Loucy (cell line): ENCODE results near the gene GPM6B.
A peak's percentile ranks its signal among the peaks of the same experiment; 100 is the strongest.
"Not testable (repeated sequence)": the region's sequence is repeated elsewhere in the genome, so short reads cannot be mapped to it uniquely, and the experiment has no call there.

ENCODE experiments used
- H2AFZ ChIP-seq: fragments of 200-600 bp; sonication (generic); 2 replicates; pipeline ENCODE4 v1.6.0; 2016; ENCODE audit warnings: antibody characterized with exemption, mild to moderate bottlenecking, low read length, moderate library complexity
- H3F3A ChIP-seq: fragments of 200-600 bp; 2 replicates; pipeline ENCODE4 v1.6.0; 2016; ENCODE audit warnings: antibody characterized with exemption, low read depth, mild to moderate bottlenecking
- H3K27me3 ChIP-seq: fragments of 200-600 bp; sonication (generic); 2 replicates; pipeline ENCODE4 v1.6.1; 2014; ENCODE audit warnings: low read length, mild to moderate bottlenecking; ENCODE audit not compliant: insufficient read depth, poor library complexity, severe bottlenecking
- H3K36me3 ChIP-seq: fragments of 200-600 bp; sonication (generic); 2 replicates; pipeline ENCODE4 v1.6.1; 2016; ENCODE audit warnings: low read length; ENCODE audit not compliant: insufficient read depth
- H3K4me1 ChIP-seq: fragments of 200-600 bp; sonication (generic); 2 replicates; pipeline ENCODE4 v1.5.1; 2014; ENCODE audit warnings: low read length, mild to moderate bottlenecking; ENCODE audit not compliant: insufficient read depth, poor library complexity, severe bottlenecking
- H3K4me2 ChIP-seq: fragments of 200-600 bp; sonication (generic); 2 replicates; pipeline ENCODE4 v1.6.0; 2014; ENCODE audit warnings: antibody characterized with exemption, low read length, low read depth, mild to moderate bottlenecking; ENCODE audit not compliant: poor library complexity, severe bottlenecking
- H3K4me3 ChIP-seq: fragments of 200-600 bp; sonication (generic); 2 replicates; pipeline ENCODE4 v1.5.1; 2014; ENCODE audit warnings: low read length, mild to moderate bottlenecking, mixed read lengths; ENCODE audit not compliant: poor library complexity, severe bottlenecking
- H3K79me2 ChIP-seq: fragments of 200-600 bp; sonication (generic); 2 replicates; pipeline ENCODE4 v1.6.1; 2014; ENCODE audit warnings: low read length; ENCODE audit not compliant: insufficient read depth
- H3K9ac ChIP-seq: fragments of 200-600 bp; sonication (generic); 2 replicates; pipeline ENCODE4 v1.6.0; 2014; ENCODE audit warnings: mild to moderate bottlenecking, low read depth, low read length, moderate library complexity; ENCODE audit not compliant: poor library complexity, severe bottlenecking
- H3K9me2 ChIP-seq: fragments of 200-600 bp; sonication (generic); replicated peaks from 2 replicates; pipeline ENCODE4 v1.6.1; 2016; ENCODE audit warnings: low read depth, low read length, mixed read lengths
- H3K9me3 ChIP-seq: fragments of 200-600 bp; sonication (generic); 2 replicates; pipeline ENCODE4 v1.6.1; 2014; ENCODE audit warnings: mild to moderate bottlenecking, antibody characterized with exemption, low read length, low read depth; ENCODE audit not compliant: insufficient read depth
- H4K20me1 ChIP-seq: fragments of 200-600 bp; sonication (generic); 2 replicates; pipeline ENCODE4 v1.6.0; 2014; ENCODE audit warnings: antibody characterized with exemption, low read length, mild to moderate bottlenecking; ENCODE audit not compliant: insufficient read depth, poor library complexity, severe bottlenecking
- CTCF ChIP-seq: fragments of 200-600 bp; sonication (generic); conservative IDR thresholded peaks from 2 replicates; pipeline ENCODE4 v1.5.1; 2014; ENCODE audit warnings: mild to moderate bottlenecking, antibody characterized with exemption, low read length
- EZH2phosphoT487 ChIP-seq: fragments of 200-600 bp; IDR thresholded peaks from 2 replicates; pipeline ENCODE4 v1.6.1; 2018; ENCODE audit warnings: antibody characterized with exemption, mild to moderate bottlenecking, moderate library complexity, borderline replicate concordance

Gene GPM6B

GRCh38 chrX:13724878-13725277, 92.0 kb downstream of the GPM6B start:
- not testable (repeated sequence) for H3K4me2 ChIP-seq, H4K20me1 ChIP-seq, H3K9me3 ChIP-seq, H3K9me2 ChIP-seq, H3K4me3 ChIP-seq, H3K9ac ChIP-seq, H3F3A ChIP-seq, H2AFZ ChIP-seq, H3K27me3 ChIP-seq
- peaks cover 11% of the 10 kb centered on the region for H3K4me1 ChIP-seq
- H3K36me3 ChIP-seq = peaks cover 14% of the 10 kb centered on the region; the same call in 1 of the 2 replicates
- peaks cover 66% of the 10 kb centered on the region for H3K79me2 ChIP-seq

GRCh38 chrX:13721819-13722519, 94.9 kb downstream of the GPM6B start:
- H4K20me1 ChIP-seq = peaks cover 2% of the 10 kb centered on the region
- peak overlapping the region; percentile 54 for H3K4me2 ChIP-seq
- H3K9me2 ChIP-seq = no peaks in the 10 kb centered on the region
- no peaks in the 10 kb centered on the region for H3K27me3 ChIP-seq
- no peak overlapping the region for H2AFZ ChIP-seq
- H3K9me3 ChIP-seq = no peaks in the 10 kb centered on the region
- H3F3A ChIP-seq = no peaks in the 10 kb centered on the region; the same call in 1 of the 2 replicates
- peaks cover 67% of the 10 kb centered on the region for H3K79me2 ChIP-seq
- TF ChIP-seq CTCF = no peak
- no peak for TF ChIP-seq EZH2phosphoT487
- H3K9ac ChIP-seq = no peak overlapping the region
- H3K36me3 ChIP-seq = peaks cover 36% of the 10 kb centered on the region; the same call in 1 of the 2 replicates
- H3K4me1 ChIP-seq = peaks cover 18% of the 10 kb centered on the region
- H3K4me3 ChIP-seq = peak overlapping the region; percentile 9

- no peaks in the 10 kb centered on the region for H3K27me3 ChIP-seq
- peaks cover 18% of the 10 kb centered on the region for H3K4me1 ChIP-seq
- no peak overlapping the region for H2AFZ ChIP-seq
- H3K9ac ChIP-seq = no peak overlapping the region
- H3K36me3 ChIP-seq = peaks cover 39% of the 10 kb centered on the region; the same call in 1 of the 2 replicates
- no peak overlapping the region for H3K4me3 ChIP-seq
- H3F3A ChIP-seq = no peaks in the 10 kb centered on the region; the same call in 1 of the 2 replicates
- H3K79me2 ChIP-seq = peaks cover 65% of the 10 kb centered on the region
- peak overlapping the region; percentile 27 for H3K4me2 ChIP-seq
- no peaks in the 10 kb centered on the region for H3K9me3 ChIP-seq
- TF ChIP-seq CTCF (no peak), EZH2phosphoT487 (no peak)
- H3K9me2 ChIP-seq = no peaks in the 10 kb centered on the region
- peaks cover 2% of the 10 kb centered on the region for H4K20me1 ChIP-seq
These were observed 95.5 kb downstream of the GPM6B start for GRCh38 chrX:13721371-13721770.
